Measurements from ENCODE around the gene MGAT2.
A peak's percentile ranks its signal among the peaks of the same experiment; 100 is the strongest.

The MGAT2 gene

DNA sequence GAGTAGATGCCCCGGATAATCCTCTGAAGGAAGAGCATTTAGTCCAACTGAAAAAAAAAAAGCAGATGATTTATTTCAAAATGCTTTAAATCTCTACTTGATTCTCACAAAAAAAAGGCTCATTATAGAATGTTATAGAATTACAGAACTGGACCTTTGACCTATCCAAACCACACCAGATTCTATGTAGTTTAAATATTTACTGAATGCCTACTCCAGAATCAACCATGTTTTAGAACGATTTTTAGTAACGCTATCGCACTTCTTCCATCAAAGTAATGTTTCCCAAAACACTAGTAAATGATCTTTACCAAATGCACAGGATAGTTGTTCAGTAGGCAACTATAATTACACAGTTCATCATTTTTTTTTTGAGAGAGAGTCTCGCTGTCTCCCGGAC is 37.0 kb upstream of the MGAT2 start:
- no peak for TF ChIP-seq ZFX (IDR thresholded peaks at IDR 0.05)
- TF ChIP-seq, protein P1, sequence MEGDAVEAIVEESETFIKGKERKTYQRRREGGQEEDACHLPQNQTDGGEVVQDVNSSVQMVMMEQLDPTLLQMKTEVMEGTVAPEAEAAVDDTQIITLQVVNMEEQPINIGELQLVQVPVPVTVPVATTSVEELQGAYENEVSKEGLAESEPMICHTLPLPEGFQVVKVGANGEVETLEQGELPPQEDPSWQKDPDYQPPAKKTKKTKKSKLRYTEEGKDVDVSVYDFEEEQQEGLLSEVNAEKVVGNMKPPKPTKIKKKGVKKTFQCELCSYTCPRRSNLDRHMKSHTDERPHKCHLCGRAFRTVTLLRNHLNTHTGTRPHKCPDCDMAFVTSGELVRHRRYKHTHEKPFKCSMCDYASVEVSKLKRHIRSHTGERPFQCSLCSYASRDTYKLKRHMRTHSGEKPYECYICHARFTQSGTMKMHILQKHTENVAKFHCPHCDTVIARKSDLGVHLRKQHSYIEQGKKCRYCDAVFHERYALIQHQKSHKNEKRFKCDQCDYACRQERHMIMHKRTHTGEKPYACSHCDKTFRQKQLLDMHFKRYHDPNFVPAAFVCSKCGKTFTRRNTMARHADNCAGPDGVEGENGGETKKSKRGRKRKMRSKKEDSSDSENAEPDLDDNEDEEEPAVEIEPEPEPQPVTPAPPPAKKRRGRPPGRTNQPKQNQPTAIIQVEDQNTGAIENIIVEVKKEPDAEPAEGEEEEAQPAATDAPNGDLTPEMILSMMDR (conservative IDR thresholded peaks at IDR 0.05) = no peak

DNA sequence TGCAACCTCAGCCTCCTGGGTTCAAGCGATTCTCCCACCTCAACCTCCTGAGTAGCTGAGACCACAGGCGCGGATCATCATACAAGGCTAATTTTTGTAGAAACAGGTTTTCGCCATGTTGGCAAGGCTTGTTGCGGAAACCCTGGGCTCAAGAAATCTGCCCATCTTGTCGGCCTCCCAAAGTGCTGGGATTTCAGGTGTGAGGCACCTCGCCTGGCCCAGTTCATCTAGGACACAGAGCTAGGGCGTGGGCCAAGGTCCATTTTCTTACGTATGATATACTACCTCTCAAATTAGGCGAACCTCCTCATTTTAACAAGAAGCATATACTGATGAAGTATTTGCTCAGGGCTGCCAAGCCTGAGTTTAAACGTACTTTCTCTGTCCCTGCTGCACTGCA is 36.5 kb upstream of the MGAT2 start:
- H3K27ac ChIP-seq = peak overlapping the region; percentile 97; the same call in 1 of the 2 replicates
- TF ChIP-seq ZFX (IDR thresholded peaks at IDR 0.05) = no peak
- TF ChIP-seq, protein P1 (conservative IDR thresholded peaks at IDR 0.05) = no peak

More for the DNA sequence above, 37.0 kb upstream of the MGAT2 start:
- H3K27ac ChIP-seq = no peak overlapping the region; the same call in 1 of the 2 replicates

DNA sequence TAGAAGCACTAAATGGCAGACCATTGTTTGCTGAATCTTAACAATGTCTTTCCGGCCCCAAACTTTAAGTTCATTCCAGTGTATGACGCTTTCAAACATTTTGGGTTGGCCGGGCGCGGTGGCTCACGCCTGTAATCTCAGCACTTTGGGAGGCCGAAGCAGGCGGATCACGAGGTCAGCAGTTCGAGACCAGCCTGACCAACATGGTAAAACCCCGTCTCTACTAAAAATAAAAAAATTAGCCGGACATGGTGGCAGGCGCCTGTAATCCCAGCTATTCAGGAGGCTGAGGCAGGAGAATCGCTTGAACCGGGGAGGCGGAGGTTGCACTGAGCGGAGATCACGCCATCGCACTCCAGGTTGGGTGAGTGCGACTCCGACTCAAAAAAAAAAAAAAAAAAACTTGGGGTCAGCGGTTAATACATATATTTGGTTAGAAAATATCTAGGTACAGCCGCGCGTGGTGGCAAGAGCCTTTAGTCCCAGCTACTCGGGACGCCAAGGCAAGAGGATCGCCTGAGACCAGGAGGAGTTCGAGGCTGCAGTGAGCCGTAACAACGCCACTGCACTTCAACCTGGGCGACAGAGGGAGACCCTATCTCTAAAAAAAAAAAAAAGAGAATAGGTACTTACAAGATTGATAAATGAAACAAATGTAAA is 35.5 kb upstream of the MGAT2 start:
- H3K27ac ChIP-seq = peak overlapping the region; percentile 97

DNA sequence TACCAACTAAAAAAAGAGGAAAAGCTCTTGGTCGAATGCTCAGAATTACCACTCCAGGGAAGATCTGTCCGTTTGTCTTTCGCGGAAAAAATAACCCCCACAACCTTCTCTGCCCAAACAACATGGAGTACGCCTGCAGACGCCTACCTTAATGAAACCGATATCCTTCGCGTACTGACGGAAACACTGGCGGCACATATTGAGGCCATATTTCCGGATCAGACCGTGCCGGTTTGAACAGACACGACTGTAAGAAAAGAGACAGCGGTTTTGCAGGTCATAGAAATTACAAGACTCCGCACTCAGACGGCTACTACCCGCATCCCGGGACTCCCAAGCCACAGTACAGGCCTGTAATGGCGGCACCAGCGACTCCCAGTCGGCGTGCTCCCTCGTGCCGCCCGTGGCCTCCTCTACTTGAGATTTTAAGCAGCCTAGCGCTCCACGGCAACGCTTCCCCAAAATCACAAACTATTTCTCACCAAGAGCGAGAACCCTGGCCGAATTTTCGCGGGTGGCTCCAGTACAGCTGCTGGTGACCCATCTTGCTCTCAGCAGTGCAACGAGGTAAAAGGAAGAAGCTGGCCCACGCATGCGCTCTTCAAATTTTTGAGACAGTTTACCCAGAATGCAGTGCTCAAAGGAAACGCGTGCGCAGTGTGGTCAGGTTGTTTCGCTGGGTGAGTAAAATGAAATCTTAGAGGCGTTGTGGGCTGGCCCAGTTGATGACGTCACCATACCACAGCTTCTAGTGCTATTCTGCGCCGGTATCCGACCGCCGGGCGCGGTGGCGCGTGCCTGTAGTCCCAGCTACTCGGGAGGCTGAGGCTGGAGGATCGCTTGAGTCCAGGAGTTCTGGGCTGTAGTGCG is 34.6 kb upstream of the MGAT2 start, which contains the start of gene RPS29:
TSS of gene RPS29 (minus strand) at position 578 of the 870 bp plus-strand sequence. CDS start at position 544, 34 bp downstream.
- TF ChIP-seq, protein P1 (conservative IDR thresholded peaks at IDR 0.05) = no peak
- TF ChIP-seq ZFX (IDR thresholded peaks at IDR 0.05) = peak; percentile 92
- peak within 1 kb of the TSS; percentile 97 for H3K27ac ChIP-seq

DNA sequence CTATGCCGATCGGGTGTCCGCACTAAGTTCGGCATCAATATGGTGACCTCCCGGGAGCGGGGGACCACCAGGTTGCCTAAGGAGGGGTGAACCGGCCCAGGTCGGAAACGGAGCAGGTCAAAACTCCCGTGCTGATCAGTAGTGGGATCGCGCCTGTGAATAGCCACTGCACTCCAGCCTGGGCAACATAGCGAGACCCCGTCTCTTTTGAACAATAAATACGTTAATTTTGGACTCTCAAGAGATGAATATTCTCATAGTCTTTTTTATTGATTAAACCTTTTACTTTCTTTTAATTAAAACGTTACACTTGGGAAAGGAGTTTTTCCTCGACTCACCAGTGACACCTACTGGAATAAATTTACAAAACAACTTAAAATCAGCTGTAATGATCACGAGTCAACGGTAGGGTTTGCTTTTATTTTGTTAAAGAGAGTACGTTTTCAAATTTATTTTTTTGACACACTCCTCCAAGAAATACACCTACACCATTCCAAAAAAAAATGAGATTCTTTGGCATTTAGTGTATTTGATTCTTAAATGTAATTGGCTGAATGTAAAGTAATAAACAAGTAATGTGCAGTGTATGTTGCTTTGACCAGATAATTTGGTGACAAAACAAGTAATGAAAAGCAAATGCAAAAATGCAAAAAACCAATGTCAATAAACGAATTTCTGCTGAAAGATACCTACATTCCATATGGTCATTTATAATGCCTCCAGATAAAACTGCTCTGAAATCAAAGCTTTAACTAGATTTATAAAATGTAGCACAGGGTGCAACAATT is 33.7 kb upstream of the MGAT2 start:
- TF ChIP-seq ZFX (IDR thresholded peaks at IDR 0.05) = no peak
- TF ChIP-seq, protein P1 (conservative IDR thresholded peaks at IDR 0.05) = peak; percentile 96
- H3K27ac ChIP-seq = peak overlapping the region; percentile 97

DNA sequence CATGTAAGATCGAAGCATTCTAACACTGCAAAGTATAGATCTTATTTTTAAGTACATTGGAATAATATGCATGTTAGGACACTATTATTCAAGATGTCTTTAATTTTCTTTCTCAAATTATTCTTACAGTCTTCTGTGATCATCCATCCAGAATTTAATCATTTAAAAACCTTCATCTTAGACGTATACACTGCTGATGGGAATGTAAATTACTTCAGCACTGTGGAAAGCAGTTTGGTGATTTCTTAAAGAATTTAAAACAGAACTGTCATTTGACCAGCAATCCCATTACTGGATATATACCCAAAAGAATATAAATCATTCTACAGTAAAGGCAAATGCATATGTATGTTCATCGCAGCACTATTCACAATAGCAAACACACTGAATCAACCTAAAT is 31.2 kb upstream of the MGAT2 start:
- TF ChIP-seq, protein P1 (conservative IDR thresholded peaks at IDR 0.05) = no peak
- no peak for TF ChIP-seq ZFX (IDR thresholded peaks at IDR 0.05)
- no peak overlapping the region for H3K27ac ChIP-seq

DNA sequence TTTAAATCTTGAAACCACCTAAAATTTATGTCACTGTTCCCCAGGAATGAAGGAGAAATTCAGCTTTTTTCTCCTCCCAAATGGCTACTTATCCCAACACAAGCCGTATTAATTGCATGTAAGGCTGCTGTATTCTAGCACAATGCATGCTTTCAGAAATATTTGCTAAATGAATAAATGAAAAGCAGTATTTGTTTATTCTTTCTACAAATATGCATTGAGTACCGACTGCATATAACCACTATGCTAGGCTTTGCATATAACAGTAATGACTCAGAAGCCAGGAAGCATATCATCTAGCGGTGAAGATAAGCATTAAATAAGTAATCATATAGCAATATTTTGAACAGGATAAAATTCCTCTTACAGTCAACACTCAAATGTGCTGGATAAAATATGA is 27.6 kb upstream of the MGAT2 start:
- no peak for TF ChIP-seq ZFX (IDR thresholded peaks at IDR 0.05)
- TF ChIP-seq, protein P1 (conservative IDR thresholded peaks at IDR 0.05) = no peak
- no peak overlapping the region for H3K27ac ChIP-seq
